Mucosa of descending colon (tissue), 3 donors: ENCODE measurements around the gene SPECC1L. TPM values are rescaled to one million over a fixed set of nuclear protein-coding genes. Genes with fewer than 3 reads are reported as not detected.

ENCODE experiments used
- ATAC-seq: fragments of 200-7000 bp; cut with Tn5 transposase; one replicate; pipeline ENCODE4 v1.9.1; 2020; ENCODE audit warnings: mild to moderate bottlenecking, moderate library complexity
- DNase-seq, 3 donors: peaks; one replicate each; pipeline ENCODE4 v3.0.0-alpha.2; 2020
- H3K36me3 ChIP-seq: fragments of 200-600 bp; one replicate; pipeline ENCODE4 v1.8.0; 2021; ENCODE audit warnings: low read depth, mild to moderate bottlenecking
- H3K4me1 ChIP-seq: fragments of 200-600 bp; one replicate; pipeline ENCODE4 v1.8.0; 2021; ENCODE audit warnings: low read depth, mild to moderate bottlenecking
- H3K4me3 ChIP-seq: fragments of 200-600 bp; one replicate; pipeline ENCODE4 v1.8.0; 2021; ENCODE audit warnings: mild to moderate bottlenecking
- H3K9me3 ChIP-seq: fragments of 200-600 bp; one replicate; pipeline ENCODE4 v1.8.0; 2021; ENCODE audit warnings: mild to moderate bottlenecking
- intact Hi-C, 2 donors: fragments of 100-400 bp; cut with DNase I in 1 of 2; cut with micrococcal nuclease in 1 of 2; formaldehyde crosslinking; loops; one replicate each; pipeline versions ENCODE4 v1.11.0 to v1.11.1; 2022; cut with DNase I, micrococcal nuclease
- total RNA-seq, 3 donors: library from RNA; stranded (reverse); fragmentation: NEBNext Ultra II Directional in 2 of 3; extraction: Animal tissue kit (Norgen Biotek cat#: 25700) in 2 of 3; gene quantifications; one replicate each; pipeline versions ENCODE4 v1.2.1 to v1.2.4, GENCODE V29; 2021 to 2023
- TF ChIP-seq, protein P1 (sequence below): fragments of 200-600 bp; IDR thresholded peaks from one replicate; pipeline ENCODE4 v1.8.0; 2022; ENCODE audit warnings: antibody characterized with exemption, mild to moderate bottlenecking
- donor health status: DM: no; HTN: no; CAD: no; lungs with moderate emphysema.
- donor health status: DM: no; HTN: no; CAD: no.
- donor health status: DM: no; HTN: yes; CAD: no.

Gene SPECC1L
- total RNA-seq, 3 donors from 2014 or later: 78.7 to 116 (median 105) TPM

DNA sequence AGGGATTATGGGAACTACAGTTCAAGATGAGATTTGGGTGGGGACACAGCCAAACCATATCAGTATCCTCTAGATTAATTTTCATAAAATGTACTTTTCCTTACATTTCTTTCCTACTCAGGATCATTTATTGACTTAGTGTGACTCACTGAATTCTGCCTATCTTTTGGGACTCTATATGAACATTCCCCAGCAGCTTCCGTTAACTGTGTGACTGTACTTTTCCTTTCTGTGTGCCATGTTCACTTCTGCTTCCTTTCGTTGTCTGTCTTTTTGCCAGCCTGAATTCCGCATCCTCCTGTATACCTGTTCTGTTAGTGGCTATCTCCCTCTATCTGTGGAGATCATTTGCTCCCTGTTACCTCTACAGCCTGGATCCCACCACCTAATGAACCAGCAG lies 48.8 kb downstream of the SPECC1L start:
- Histone ChIP-seq H3K4me3 (no peak overlapping the region), H3K4me1 (peaks cover 5% of the 10 kb centered on the region), H3K36me3 (peaks cover 8% of the 10 kb centered on the region), H3K9me3 (no peaks in the 10 kb centered on the region)
- intact Hi-C loops: no loop called here
- no peak for ATAC-seq
- DNase-seq: no peak
- TF ChIP-seq, protein P1, sequence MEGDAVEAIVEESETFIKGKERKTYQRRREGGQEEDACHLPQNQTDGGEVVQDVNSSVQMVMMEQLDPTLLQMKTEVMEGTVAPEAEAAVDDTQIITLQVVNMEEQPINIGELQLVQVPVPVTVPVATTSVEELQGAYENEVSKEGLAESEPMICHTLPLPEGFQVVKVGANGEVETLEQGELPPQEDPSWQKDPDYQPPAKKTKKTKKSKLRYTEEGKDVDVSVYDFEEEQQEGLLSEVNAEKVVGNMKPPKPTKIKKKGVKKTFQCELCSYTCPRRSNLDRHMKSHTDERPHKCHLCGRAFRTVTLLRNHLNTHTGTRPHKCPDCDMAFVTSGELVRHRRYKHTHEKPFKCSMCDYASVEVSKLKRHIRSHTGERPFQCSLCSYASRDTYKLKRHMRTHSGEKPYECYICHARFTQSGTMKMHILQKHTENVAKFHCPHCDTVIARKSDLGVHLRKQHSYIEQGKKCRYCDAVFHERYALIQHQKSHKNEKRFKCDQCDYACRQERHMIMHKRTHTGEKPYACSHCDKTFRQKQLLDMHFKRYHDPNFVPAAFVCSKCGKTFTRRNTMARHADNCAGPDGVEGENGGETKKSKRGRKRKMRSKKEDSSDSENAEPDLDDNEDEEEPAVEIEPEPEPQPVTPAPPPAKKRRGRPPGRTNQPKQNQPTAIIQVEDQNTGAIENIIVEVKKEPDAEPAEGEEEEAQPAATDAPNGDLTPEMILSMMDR: no peak

DNA sequence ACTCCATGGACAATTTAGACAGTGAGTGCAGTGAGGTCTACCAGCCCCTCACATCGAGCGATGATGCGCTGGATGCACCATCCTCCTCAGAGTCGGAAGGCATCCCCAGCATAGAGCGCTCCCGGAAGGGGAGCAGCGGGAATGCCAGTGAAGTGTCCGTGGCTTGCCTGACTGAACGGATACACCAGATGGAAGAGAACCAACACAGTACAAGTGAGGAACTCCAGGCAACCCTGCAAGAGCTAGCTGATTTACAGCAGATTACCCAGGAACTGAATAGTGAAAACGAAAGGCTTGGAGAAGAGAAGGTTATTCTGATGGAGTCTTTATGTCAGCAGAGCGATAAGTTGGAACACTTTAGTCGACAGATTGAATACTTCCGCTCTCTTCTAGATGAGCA lies 51.4 kb downstream of the SPECC1L start:
- ATAC-seq: no peak
- Histone ChIP-seq H3K36me3 (peaks cover 8% of the 10 kb centered on the region), H3K9me3 (no peaks in the 10 kb centered on the region)

DNA sequence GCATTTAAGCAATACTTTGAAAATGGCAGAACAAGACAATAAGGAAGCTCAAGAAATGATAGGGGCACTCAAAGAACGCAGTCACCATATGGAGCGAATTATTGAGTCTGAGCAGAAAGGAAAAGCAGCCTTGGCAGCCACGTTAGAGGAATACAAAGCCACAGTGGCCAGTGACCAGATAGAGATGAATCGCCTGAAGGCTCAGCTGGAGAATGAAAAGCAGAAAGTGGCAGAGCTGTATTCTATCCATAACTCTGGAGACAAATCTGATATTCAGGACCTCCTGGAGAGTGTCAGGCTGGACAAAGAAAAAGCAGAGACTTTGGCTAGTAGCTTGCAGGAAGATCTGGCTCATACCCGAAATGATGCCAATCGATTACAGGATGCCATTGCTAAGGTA lies 51.9 kb downstream of the SPECC1L start:
- Histone ChIP-seq H3K9me3 (no peaks in the 10 kb centered on the region), H3K4me1 (peaks cover 9% of the 10 kb centered on the region), H3K4me3 (no peak overlapping the region), H3K36me3 (peaks cover 8% of the 10 kb centered on the region)
- no peak for ATAC-seq
- intact Hi-C loops: loop anchor here in 1 of 2 donors (10.0 kb wide), 1 partner anchor 202 kb away; no protein-coding TSS in a partner anchor
- TF ChIP-seq, protein P1: no peak
- no peak for DNase-seq

More for the DNA sequence above, 51.4 kb downstream of the SPECC1L start:
- no peak overlapping the region for H3K4me3 ChIP-seq
- TF ChIP-seq, protein P1: no peak
- intact Hi-C loops: loop anchor here in 1 of 2 donors (10.0 kb wide), 1 partner anchor 203 kb away; no protein-coding TSS in a partner anchor
- H3K4me1 ChIP-seq: peaks cover 9% of the 10 kb centered on the region
- DNase-seq: no peak

DNA sequence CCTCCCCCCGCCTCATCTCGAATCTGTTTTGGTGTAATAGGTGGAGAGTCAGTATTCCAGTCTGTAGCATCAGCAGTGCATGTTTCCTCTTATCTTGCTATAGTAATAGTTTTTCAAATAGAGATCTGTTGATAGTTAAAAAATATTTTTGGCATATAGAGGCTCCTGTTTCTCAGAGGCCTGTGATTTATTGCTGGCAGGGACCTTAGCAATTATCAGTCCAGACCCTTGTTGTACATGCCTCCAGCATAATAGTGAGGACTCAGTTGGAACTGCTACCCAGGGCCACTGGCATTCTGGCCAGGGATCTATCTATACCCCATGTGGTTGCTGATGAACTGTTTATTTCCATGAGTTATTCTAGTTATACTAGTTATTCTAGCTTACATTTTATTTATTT lies 52.6 kb downstream of the SPECC1L start:
- ATAC-seq: no peak

DNA sequence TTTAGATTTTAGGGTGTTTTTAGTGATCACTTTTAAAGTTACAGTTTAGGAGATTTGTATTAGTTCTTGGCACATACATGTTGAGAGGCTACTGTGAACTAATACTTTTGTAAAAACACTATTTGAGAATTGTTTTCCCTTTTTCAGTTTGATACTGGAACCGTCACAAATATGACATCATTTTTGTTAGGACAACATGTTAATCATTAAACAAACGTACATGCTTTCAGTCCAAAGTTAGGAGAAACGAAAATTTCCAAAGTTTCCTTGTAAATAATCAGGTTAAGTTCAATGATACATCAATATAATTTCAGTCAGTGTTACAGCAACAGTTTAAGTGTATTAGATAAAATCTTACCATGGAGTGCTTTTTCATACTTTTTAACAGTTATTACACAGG lies 53.1 kb downstream of the SPECC1L start:
- intact Hi-C loops: loop anchor here in 1 of 2 donors (10.0 kb wide), 1 partner anchor 201 kb away; no protein-coding TSS in a partner anchor
- Histone ChIP-seq H3K4me3 (no peak overlapping the region), H3K36me3 (peaks cover 8% of the 10 kb centered on the region), H3K9me3 (no peaks in the 10 kb centered on the region), H3K4me1 (peaks cover 9% of the 10 kb centered on the region)
- TF ChIP-seq, protein P1: no peak
- DNase-seq: no peak
- no peak for ATAC-seq

More for the DNA sequence above, 52.6 kb downstream of the SPECC1L start:
- H3K4me1 ChIP-seq: peaks cover 9% of the 10 kb centered on the region
- peaks cover 8% of the 10 kb centered on the region for H3K36me3 ChIP-seq
- H3K4me3 ChIP-seq: no peak overlapping the region
- intact Hi-C loops: loop anchor here in 1 of 2 donors (10.0 kb wide), 1 partner anchor 202 kb away; no protein-coding TSS in a partner anchor
- TF ChIP-seq, protein P1: no peak
- DNase-seq: no peak
- no peaks in the 10 kb centered on the region for H3K9me3 ChIP-seq
